Activated T-cell treated with anti-CD3 and anti-CD28 coated beads, Interleukin-2, amount 50 U/mL, for 72 hours (primary cell): ENCODE data around the gene IL21R. TPM values are rescaled to one million over a fixed set of nuclear protein-coding genes. Genes with fewer than 3 reads are reported as not detected.
A peak's percentile ranks its signal among the peaks of the same experiment; 100 is the strongest.

Experiments
- ATAC-seq, 2 donors: fragments of 150-1000 bp; cut with Tn5 transposase; replicated peaks in 1 of 2; 2 replicates each; pipeline ENCODE4 v1.10.0; 2021; ENCODE audit warnings: moderate library complexity in 2 of 2, mild to moderate bottlenecking in 1 of 2
- DNase-seq, 2 donors: peaks; one replicate each; pipeline ENCODE4 v3.0.0; 2021 to 2022; ENCODE audit warnings: mixed read lengths in 1 of 2
- H3K27ac Mint-ChIP-seq: one replicate; pipeline ENCODE4 v1.8.0; 2022; ENCODE audit warnings: mild to moderate bottlenecking, moderate library complexity, mixed read lengths
- H3K27me3 Mint-ChIP-seq: one replicate; pipeline ENCODE4 v1.8.0; 2022; ENCODE audit warnings: low read depth, mixed read lengths
- H3K36me3 Mint-ChIP-seq, 2 donors: one replicate each; pipeline ENCODE4 v1.8.0; 2022; ENCODE audit warnings: mixed read lengths in 2 of 2, mild to moderate bottlenecking in 1 of 2; ENCODE audit not compliant: insufficient read depth in 2 of 2
- H3K4me1 Mint-ChIP-seq: one replicate; pipeline ENCODE4 v1.8.0; 2022; ENCODE audit warnings: low read depth, mixed read lengths
- H3K4me3 Mint-ChIP-seq, 2 donors: one replicate each; pipeline ENCODE4 v1.8.0; 2022; ENCODE audit warnings: mild to moderate bottlenecking in 2 of 2, mixed read lengths in 2 of 2, moderate library complexity in 2 of 2
- H3K9me3 Mint-ChIP-seq, 2 donors: one replicate each; pipeline ENCODE4 v1.8.0; 2022; ENCODE audit warnings: mixed read lengths in 2 of 2
- total RNA-seq, 2 donors: library from RNA; stranded (reverse); gene quantifications; one replicate each; pipeline ENCODE4 v1.2.3, GENCODE V29; 2022

IL21R gene
- total RNA-seq, 2 donors from 2014 or later = 155 to 166 TPM

DNA sequence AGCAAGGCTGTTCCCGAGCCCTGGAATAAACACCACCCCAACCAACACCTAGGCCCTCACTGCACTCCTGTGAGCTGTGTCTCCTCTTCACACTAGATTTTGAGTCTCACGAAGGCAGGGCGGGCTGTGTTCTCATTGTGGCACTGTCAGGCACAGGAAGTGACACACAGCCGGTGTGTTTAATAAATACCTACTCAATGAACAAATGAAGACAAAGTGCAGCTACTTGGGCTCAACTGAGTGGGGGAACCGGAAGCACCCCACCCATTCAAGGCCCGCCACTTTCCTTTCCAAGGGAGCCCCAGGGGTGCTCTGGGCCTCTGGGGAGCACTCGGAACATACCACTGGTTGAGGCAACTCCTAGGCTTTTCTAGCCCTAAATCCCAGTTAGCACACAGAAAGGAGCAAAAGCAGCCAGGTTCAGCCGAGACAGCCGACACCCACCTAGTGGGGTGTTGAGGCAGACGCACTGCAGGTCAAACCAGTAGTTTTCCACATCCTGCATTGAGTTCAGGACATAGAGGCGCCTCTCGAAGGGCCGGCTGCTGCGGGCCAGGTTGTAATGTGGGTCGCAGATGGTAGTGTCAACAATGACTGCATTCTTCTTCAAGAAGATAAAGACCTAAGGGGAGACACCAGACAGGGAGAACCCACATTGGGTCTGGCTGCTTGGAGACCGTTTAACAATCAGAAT is 90.1 kb downstream of the IL21R start:
- H3K4me3 Mint-ChIP-seq = no peak overlapping the region
- peak overlapping the region; percentile 81 for H3K27ac Mint-ChIP-seq
- no peaks in the 10 kb centered on the region for H3K9me3 Mint-ChIP-seq
- no peaks in the 10 kb centered on the region for H3K27me3 Mint-ChIP-seq
- DNase-seq = no peak
- H3K36me3 Mint-ChIP-seq = peaks cover 3 to 15% of the 10 kb centered on the region in 2 donors
- no peak for ATAC-seq
- no peaks in the 10 kb centered on the region for H3K4me1 Mint-ChIP-seq

DNA sequence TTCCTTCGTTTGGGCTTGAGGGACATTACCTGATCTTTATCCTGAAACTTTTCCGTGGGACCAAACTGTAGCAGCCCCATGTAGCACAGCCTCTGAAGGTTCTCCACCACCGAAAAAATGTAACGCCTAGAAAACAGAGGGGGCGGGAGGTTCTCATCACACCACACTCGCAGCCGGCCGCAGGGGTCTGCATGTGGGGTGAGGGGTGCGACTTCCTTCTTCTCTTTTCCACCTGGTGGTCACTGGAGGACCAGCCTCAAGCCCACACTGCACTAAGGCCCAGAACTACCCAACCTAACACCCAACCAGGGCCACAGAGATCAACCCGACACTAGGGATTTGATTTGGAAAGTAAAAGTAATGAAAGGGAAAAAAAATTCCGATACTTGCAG is 90.6 kb downstream of the IL21R start:
- H3K9me3 Mint-ChIP-seq = no peaks in the 10 kb centered on the region
- H3K4me1 Mint-ChIP-seq = no peaks in the 10 kb centered on the region
- H3K36me3 Mint-ChIP-seq = peaks cover 3 to 15% of the 10 kb centered on the region in 2 donors
- no peak for DNase-seq
- peak overlapping the region; percentile 17 for H3K27ac Mint-ChIP-seq
- no peaks in the 10 kb centered on the region for H3K27me3 Mint-ChIP-seq
- no peak overlapping the region for H3K4me3 Mint-ChIP-seq
- no peak for ATAC-seq

DNA sequence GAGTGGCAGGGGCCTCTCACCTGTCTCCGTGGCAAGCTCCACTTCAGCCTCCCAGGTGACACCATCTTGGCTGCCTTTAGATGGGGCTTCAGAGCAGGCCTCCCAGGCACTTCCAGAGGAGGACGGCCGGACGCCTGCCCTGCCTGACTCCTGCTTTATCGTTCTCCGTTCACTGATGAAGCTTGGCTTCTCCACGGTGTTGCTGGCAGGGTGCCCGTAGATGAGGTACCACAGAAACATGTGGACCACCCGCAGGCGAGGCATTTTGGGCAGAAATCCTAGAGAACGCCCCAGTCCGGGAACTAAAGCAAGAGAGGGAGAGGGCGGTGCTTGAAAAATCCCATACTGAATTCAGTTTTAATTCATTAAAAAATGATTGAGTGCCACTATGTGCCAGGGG is 93.2 kb downstream of the IL21R start:
- ATAC-seq (no peak), DNase-seq (no peak)
- H3K4me3 Mint-ChIP-seq = no peak overlapping the region
- H3K4me1 Mint-ChIP-seq = no peaks in the 10 kb centered on the region
- H3K9me3 Mint-ChIP-seq = no peaks in the 10 kb centered on the region
- no peaks in the 10 kb centered on the region for H3K27me3 Mint-ChIP-seq
- H3K36me3 Mint-ChIP-seq = peaks cover 3 to 14% of the 10 kb centered on the region in 2 donors
- H3K27ac Mint-ChIP-seq = no peak overlapping the region

DNA sequence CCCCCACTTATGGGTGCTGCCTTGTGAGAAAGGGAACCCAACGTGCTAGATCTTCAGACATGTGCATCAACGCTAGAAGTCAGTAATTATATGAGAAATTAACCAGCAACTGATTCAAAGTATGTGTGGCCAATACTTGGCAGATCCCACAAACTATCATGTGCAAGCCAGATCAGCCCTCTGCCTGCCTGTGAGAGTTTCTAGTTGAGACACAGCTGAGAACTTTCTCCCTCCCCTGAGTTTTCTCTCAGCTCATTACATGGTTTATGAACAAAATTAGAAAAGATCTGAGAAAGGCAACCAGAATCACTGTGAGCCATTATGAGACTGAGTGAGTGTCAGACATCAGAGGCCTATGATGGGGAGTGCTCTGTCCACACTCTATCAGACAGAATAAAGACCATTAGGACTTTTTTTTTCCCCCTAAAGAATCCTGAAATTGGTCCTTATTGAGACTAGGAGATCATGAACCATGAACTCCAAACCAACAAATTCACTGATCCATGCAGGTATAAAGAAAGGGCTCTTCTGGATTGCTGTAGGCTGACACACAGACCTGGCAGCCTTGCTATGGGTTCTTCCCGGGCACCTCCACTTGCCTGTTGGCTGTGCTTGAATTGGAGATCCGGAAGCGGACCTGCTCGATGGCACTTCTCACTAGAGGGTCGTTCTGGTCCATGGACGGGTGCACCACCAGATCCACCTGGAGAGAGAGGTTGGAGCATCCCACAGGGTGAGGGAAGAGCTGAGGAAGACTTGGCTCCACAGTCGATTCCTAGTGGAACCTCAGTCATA is 96.3 kb downstream of the IL21R start:
- H3K9me3 Mint-ChIP-seq = no peaks in the 10 kb centered on the region
- H3K4me1 Mint-ChIP-seq = no peaks in the 10 kb centered on the region
- H3K4me3 Mint-ChIP-seq = no peak overlapping the region
- DNase-seq (no peak), ATAC-seq (peak in 1 of 2 donors; percentile 43)
- peaks cover 3 to 16% of the 10 kb centered on the region in 2 donors for H3K36me3 Mint-ChIP-seq
- H3K27ac Mint-ChIP-seq = peak overlapping the region; percentile 3
- H3K27me3 Mint-ChIP-seq = no peaks in the 10 kb centered on the region

DNA sequence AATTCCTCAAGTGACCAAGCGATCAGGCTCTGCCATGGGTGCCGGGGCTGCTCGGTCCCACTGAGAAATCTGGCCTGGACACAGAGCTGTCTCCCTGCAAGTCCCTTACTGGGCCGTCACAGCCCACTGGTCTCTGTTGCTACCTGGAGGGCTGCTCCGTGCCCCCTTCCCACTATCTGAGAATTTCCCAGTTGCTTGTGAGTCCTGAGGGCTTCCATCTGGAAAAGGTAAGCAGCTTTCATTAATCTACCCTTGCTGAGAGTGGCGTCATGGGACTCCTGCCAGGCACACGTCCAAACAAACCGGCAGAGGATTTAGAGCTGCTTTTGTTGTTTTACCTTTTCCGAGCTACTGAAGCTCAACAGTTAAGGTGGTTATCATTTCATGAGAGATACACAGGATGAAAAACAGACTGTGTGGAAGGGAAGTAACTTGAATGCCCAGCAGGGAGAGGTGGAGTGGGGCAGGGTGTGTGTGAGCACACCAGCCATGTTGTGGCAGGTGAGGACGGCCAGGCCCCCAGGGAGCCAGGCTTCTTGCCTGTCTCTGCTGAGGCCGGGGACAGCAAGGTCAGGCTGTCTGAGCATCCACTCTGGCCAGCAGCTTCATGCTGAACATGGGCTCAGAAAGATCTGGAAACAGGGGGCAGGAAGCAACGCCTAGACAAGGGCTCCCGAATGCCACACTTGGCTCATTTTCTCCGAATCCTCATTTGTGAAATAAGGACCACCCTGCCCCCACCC is 97.1 kb downstream of the IL21R start:
- no peak overlapping the region for H3K27ac Mint-ChIP-seq
- no peaks in the 10 kb centered on the region for H3K4me1 Mint-ChIP-seq
- DNase-seq (no peak), ATAC-seq (no peak)
- no peaks in the 10 kb centered on the region for H3K9me3 Mint-ChIP-seq
- H3K27me3 Mint-ChIP-seq = no peaks in the 10 kb centered on the region
- no peak overlapping the region for H3K4me3 Mint-ChIP-seq
- peaks cover 3 to 20% of the 10 kb centered on the region in 2 donors for H3K36me3 Mint-ChIP-seq

DNA sequence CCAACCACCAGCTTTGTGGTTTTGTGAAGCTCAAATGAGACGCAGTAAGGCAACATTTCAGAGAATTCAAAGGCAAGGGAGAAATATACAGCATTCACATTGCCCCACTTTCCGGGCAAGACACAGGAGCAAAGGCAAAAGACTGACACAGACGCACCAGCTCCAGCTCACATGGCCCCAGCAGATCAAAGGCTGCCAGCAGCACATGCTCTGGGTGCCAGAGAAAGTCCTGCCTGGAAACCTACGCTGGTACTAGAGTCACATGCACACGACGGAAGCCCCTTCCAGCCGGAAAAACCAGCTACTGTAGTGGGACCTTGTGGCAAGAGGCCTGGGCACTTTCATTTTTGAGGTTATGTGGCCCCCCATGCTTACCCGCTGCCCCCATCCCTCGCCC is 97.7 kb downstream of the IL21R start:
- H3K9me3 Mint-ChIP-seq = no peaks in the 10 kb centered on the region
- ATAC-seq (no peak), DNase-seq (no peak)
- H3K4me3 Mint-ChIP-seq = no peak overlapping the region
- H3K27me3 Mint-ChIP-seq = no peaks in the 10 kb centered on the region
- H3K4me1 Mint-ChIP-seq = no peaks in the 10 kb centered on the region
- H3K27ac Mint-ChIP-seq = no peak overlapping the region
- peaks cover 0 to 15% of the 10 kb centered on the region in 2 donors for H3K36me3 Mint-ChIP-seq

DNA sequence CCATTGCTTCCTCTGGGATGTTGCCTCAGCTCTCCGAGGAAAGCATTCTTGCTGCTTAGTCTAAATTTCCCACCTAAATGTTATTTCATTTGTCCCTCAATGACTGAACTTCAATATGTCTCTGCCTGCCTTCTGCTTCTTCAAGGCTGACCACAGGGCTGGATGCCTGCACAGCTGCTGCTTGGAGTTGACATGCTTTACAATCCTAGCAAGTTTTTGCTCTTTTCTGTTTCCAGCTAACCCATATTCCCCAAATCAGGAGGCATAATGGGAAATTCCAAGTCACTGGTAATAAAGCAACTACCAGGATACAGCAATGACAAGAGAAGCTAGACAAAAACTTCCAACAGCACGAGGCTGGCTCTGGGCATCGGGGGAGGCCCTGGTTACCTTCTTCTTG is 98.8 kb downstream of the IL21R start:
- Mint-ChIP-seq H3K4me3 (no peak overlapping the region), H3K36me3 (peaks cover 0 to 13% of the 10 kb centered on the region in 2 donors), H3K27me3 (no peaks in the 10 kb centered on the region), H3K9me3 (no peaks in the 10 kb centered on the region), H3K27ac (no peak overlapping the region), H3K4me1 (no peaks in the 10 kb centered on the region)
- no peak for DNase-seq
- ATAC-seq = no peak

Other genes starting within 250 kb of the IL21R start
- gene KDM8, start 198.6 kb upstream of the IL21R start, total RNA-seq = 10 to 100 TPM; 12.8 to 16.2 TPM
- gene NSMCE1, start 133.4 kb upstream of the IL21R start, total RNA-seq = 100 to 1,000 TPM; 119 to 165 TPM
- 100 to 1,000 TPM; 313 to 348 TPM for gene IL4R, start 88.2 kb upstream of the IL21R start, total RNA-seq
- gene GTF3C1, start 147.7 kb downstream of the IL21R start, total RNA-seq = 10 to 100 TPM; 49.6 to 61.1 TPM
- gene KATNIP, start 148.0 kb downstream of the IL21R start, total RNA-seq = 10 to 100 TPM; 14.8 to 15.1 TPM